Astrocyte (in vitro differentiated cells and primary cell): ENCODE data around the gene CHAT.

Experiments used
- EZH2 ChIP-seq: IDR thresholded peaks from 2 replicates; pipeline ENCODE4 v1.6.1; 2012; ENCODE audit warnings: mild to moderate bottlenecking, low read length, inconsistent platforms; ENCODE audit not compliant: insufficient read depth
- TF ChIP-seq, protein P1 (sequence below): IDR thresholded peaks from 2 replicates; pipeline ENCODE4 v1.5.1; 2011; ENCODE audit warnings: low read depth, mild to moderate bottlenecking, inconsistent platforms, low read length, moderate library complexity; ENCODE audit not compliant: insufficient read depth

DNA sequence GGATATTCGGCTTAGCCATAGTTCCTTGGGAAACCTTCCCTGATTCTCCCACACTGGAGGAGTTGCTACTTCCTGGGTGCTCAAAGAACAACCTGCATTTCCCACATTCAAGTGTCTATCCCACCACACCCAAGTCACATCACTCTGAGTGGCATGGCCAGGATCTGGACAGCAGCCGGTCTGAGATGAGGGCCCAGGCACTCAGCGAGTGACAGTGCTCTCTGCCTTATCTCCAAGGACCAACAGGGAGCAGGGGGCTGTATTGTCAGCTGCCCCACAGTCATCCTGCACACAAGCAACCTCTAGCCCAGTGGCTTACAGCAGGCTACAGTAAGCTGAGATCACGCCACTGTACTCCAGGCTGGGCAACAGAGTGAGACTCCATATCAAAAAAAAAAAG lies 19.8 kb upstream of the CHAT start:
- TF ChIP-seq, protein P1, sequence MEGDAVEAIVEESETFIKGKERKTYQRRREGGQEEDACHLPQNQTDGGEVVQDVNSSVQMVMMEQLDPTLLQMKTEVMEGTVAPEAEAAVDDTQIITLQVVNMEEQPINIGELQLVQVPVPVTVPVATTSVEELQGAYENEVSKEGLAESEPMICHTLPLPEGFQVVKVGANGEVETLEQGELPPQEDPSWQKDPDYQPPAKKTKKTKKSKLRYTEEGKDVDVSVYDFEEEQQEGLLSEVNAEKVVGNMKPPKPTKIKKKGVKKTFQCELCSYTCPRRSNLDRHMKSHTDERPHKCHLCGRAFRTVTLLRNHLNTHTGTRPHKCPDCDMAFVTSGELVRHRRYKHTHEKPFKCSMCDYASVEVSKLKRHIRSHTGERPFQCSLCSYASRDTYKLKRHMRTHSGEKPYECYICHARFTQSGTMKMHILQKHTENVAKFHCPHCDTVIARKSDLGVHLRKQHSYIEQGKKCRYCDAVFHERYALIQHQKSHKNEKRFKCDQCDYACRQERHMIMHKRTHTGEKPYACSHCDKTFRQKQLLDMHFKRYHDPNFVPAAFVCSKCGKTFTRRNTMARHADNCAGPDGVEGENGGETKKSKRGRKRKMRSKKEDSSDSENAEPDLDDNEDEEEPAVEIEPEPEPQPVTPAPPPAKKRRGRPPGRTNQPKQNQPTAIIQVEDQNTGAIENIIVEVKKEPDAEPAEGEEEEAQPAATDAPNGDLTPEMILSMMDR: no peak
- no peak for TF ChIP-seq EZH2
